Endodermal cell (in vitro differentiated cells): ENCODE data around the gene RPS6KA2. TPM values are rescaled to one million over a fixed set of nuclear protein-coding genes. Genes with fewer than 3 reads are reported as not detected.
"Not testable (repeated sequence)": the region's sequence is repeated elsewhere in the genome, so short reads cannot be mapped to it uniquely, and the experiment has no call there.

ENCODE experiments used
- DNase-seq: peaks from one replicate; pipeline ENCODE4 v3.0.0-alpha.2; 2017
- H3K27ac ChIP-seq: 2 replicates; pipeline ENCODE4 v1.5.1; 2013; ENCODE audit warnings: mild to moderate bottlenecking, low read depth, low read length, moderate library complexity
- H3K27me3 ChIP-seq: 2 replicates; pipeline ENCODE4 v1.6.1; 2013; ENCODE audit warnings: mild to moderate bottlenecking, low read length, moderate library complexity; ENCODE audit not compliant: insufficient read depth, control insufficient read depth, poor library complexity, severe bottlenecking
- H3K36me3 ChIP-seq: 2 replicates; pipeline ENCODE4 v1.7.0; 2013; ENCODE audit warnings: mild to moderate bottlenecking, low read length, moderate library complexity; ENCODE audit not compliant: control insufficient read depth, insufficient read depth
- H3K4me1 ChIP-seq: one replicate; pipeline ENCODE4 v1.7.0; 2013; ENCODE audit warnings: low read length; ENCODE audit not compliant: control insufficient read depth, insufficient read depth
- H3K4me3 ChIP-seq: 2 replicates; pipeline ENCODE4 v1.5.1; 2013; ENCODE audit warnings: mild to moderate bottlenecking, low read length, moderate library complexity
- H3K9ac ChIP-seq: 2 replicates; pipeline ENCODE4 v1.6.1; 2013; ENCODE audit warnings: mild to moderate bottlenecking, low read length, moderate library complexity; ENCODE audit not compliant: poor library complexity, severe bottlenecking; ENCODE audit errors: extremely low read depth
- H3K9me3 ChIP-seq: 2 replicates; pipeline ENCODE4 v1.6.1; 2013; ENCODE audit warnings: mild to moderate bottlenecking, low read length, moderate library complexity; ENCODE audit not compliant: control insufficient read depth
- H3K27ac Mint-ChIP-seq: 2 replicates; pipeline ENCODE4 v1.8.0; 2020; ENCODE audit warnings: mixed read lengths
- H3K27me3 Mint-ChIP-seq: 2 replicates; pipeline ENCODE4 v1.8.0; 2021; ENCODE audit warnings: mild to moderate bottlenecking, mixed read lengths; ENCODE audit not compliant: insufficient read depth
- H3K36me3 Mint-ChIP-seq: 2 replicates; pipeline ENCODE4 v1.8.0; 2020; ENCODE audit warnings: low read depth, mixed read lengths
- H3K4me1 Mint-ChIP-seq: 2 replicates; pipeline ENCODE4 v1.8.0; 2020; ENCODE audit warnings: mixed read lengths
- H3K4me3 Mint-ChIP-seq: 2 replicates; pipeline ENCODE4 v1.8.0; 2020; ENCODE audit warnings: mild to moderate bottlenecking, moderate library complexity, mixed read lengths
- H3K9me3 Mint-ChIP-seq: 2 replicates; pipeline ENCODE4 v1.8.0; 2020; ENCODE audit warnings: mild to moderate bottlenecking, mixed read lengths
- WGBS, 2 experiments: methylation state at CpG; one replicate each; pipeline versions ENCODE4 v1.1.5 to v1.1.7; 2013; ENCODE audit warnings: missing lambda C conversion rate in 2 of 2, mixed read lengths in 1 of 2; ENCODE audit not compliant: insufficient coverage in 1 of 2, insufficient read length in 1 of 2; 5-methylcytosine and 5-hydroxymethylcytosine counted together
- total RNA-seq, 2 donors: library from RNA; stranded (reverse); fragmentation: NEBNext Ultra II Directional in 1 of 2; extraction: Animal tissue kit (Norgen Biotek cat#: 25700) in 1 of 2; gene quantifications; 2 replicates in 1 of 2; 3 replicates in 1 of 2; pipeline ENCODE4 v1.2.1, GENCODE V29; 2021
- TF ChIP-seq, protein P1 (sequence below): fragments of 200-600 bp; sonication (generic); conservative IDR thresholded peaks from 2 replicates; pipeline ENCODE4 v1.5.0; 2021; ENCODE audit warnings: antibody characterized with exemption, mild to moderate bottlenecking

Gene RPS6KA2
- total RNA-seq, 2 donors from 2014 or later = 17.9 to 23.9 TPM

DNA sequence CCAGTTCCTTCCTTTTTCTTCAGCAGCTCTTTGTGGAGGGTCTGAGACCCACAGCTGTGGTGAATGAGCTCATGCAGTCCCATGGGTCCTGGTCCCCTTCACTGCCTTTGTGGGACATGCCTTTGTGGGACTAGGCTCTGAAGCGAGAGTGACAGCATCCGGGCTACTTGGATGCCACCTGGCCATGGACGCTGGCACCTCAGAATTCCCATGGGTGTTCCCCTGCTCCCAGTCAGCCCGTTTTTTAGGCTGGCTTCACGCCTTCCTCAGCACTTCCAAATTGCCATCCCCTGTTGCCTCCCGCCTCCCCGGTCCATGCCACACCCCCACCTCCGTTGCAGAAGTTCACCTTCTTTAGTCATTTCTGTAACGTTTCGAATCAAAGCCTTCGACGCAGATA lies 85.7 kb downstream of the RPS6KA2 start:
- TF ChIP-seq, protein P1, sequence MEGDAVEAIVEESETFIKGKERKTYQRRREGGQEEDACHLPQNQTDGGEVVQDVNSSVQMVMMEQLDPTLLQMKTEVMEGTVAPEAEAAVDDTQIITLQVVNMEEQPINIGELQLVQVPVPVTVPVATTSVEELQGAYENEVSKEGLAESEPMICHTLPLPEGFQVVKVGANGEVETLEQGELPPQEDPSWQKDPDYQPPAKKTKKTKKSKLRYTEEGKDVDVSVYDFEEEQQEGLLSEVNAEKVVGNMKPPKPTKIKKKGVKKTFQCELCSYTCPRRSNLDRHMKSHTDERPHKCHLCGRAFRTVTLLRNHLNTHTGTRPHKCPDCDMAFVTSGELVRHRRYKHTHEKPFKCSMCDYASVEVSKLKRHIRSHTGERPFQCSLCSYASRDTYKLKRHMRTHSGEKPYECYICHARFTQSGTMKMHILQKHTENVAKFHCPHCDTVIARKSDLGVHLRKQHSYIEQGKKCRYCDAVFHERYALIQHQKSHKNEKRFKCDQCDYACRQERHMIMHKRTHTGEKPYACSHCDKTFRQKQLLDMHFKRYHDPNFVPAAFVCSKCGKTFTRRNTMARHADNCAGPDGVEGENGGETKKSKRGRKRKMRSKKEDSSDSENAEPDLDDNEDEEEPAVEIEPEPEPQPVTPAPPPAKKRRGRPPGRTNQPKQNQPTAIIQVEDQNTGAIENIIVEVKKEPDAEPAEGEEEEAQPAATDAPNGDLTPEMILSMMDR = no peak
- no peaks in the 10 kb centered on the region for H3K27me3 ChIP-seq

DNA sequence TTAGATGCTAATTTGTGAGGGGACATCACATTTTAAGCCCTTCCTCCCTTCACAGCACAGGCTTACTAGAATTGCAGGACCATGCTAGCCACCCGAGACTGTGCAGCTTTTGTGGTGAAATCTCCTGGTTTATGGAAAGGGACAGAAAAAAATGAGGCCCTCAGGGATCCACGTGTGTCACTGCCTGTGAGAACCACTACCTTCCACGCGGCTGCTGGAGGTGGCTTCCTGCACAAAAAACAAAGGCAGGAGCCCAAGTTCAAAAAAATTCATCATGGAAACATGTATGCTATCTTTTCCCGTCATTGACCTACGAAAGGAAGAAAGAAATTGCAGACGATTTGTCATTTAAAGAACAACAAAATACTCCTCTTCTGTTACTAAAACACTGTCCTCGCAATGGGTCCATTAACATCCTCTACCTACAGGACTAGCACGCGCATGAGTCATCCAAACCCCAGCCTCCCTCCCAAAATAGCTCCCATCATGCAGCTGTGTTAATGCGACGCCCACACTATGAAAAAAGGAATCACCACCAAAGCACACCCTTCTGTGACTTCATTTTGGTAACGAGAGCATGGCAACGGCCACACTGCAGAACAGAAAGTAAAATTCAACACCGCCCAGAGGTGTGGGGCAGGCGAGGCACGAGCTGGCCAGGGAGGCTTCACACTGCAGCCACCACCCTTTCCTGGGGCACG lies 86.3 kb downstream of the RPS6KA2 start:
- H3K9me3 ChIP-seq = no peaks in the 10 kb centered on the region
- no peaks in the 10 kb centered on the region for H3K4me1 ChIP-seq
- peaks cover 22% of the 10 kb centered on the region for H3K4me1 Mint-ChIP-seq
- H3K4me3 ChIP-seq = no peak overlapping the region
- WGBS, 2 experiments = 85 to 91% methylated on average over 5 to 17 of the region's 18 CpGs
- H3K27me3 Mint-ChIP-seq = no peaks in the 10 kb centered on the region
- no peak overlapping the region for H3K9ac ChIP-seq
- no peaks in the 10 kb centered on the region for H3K36me3 ChIP-seq
- no peak for DNase-seq
- H3K27ac ChIP-seq = no peak overlapping the region
- no peak overlapping the region for H3K27ac Mint-ChIP-seq
- H3K4me3 Mint-ChIP-seq = no peak overlapping the region
- H3K36me3 Mint-ChIP-seq = peaks cover 18% of the 10 kb centered on the region
- H3K9me3 Mint-ChIP-seq = no peaks in the 10 kb centered on the region
- TF ChIP-seq, protein P1 = no peak
- no peaks in the 10 kb centered on the region for H3K27me3 ChIP-seq

More for the DNA sequence above, 85.7 kb downstream of the RPS6KA2 start:
- H3K27ac ChIP-seq = no peak overlapping the region
- no peak overlapping the region for H3K9ac ChIP-seq
- H3K4me3 ChIP-seq = no peak overlapping the region
- Mint-ChIP-seq H3K9me3 (no peaks in the 10 kb centered on the region), H3K27me3 (no peaks in the 10 kb centered on the region), H3K4me3 (no peak overlapping the region), H3K36me3 (peaks cover 16% of the 10 kb centered on the region), H3K4me1 (peaks cover 22% of the 10 kb centered on the region), H3K27ac (no peak overlapping the region)
- H3K9me3 ChIP-seq = no peaks in the 10 kb centered on the region
- no peaks in the 10 kb centered on the region for H3K36me3 ChIP-seq
- DNase-seq = no peak
- H3K4me1 ChIP-seq = no peaks in the 10 kb centered on the region
- 89 to 98% methylated on average over 10 to 12 of the region's 12 CpGs for WGBS, 2 experiments

DNA sequence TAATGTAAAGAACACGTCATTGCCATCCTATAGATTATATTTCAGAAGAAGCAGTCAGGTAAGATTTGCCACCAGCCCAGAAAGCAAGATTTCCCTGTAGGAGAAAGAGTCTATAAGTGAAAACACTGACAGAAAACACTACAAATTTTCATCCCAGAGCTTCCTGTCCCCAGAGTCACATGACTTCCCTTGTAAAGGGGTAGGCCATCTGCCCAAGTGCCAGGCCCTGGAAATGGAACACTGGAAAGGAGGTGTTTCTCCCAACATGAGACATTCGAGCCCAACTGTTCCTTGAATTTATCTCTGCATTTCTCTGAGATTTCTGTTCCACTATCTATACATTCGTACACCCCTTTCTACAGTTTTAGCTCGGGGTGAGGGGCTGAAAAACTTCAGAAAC lies 87.5 kb downstream of the RPS6KA2 start:
- H3K4me1 ChIP-seq = no peaks in the 10 kb centered on the region
- H3K27me3 Mint-ChIP-seq = no peaks in the 10 kb centered on the region
- no peak overlapping the region for H3K9ac ChIP-seq
- no peaks in the 10 kb centered on the region for H3K9me3 Mint-ChIP-seq
- no peak overlapping the region for H3K27ac Mint-ChIP-seq
- TF ChIP-seq, protein P1 = no peak
- H3K27me3 ChIP-seq = no peaks in the 10 kb centered on the region
- WGBS, 2 experiments = 76 to 89% methylated on average over 3 to 4 of the region's 4 CpGs
- H3K27ac ChIP-seq = no peak overlapping the region
- peaks cover 22% of the 10 kb centered on the region for H3K4me1 Mint-ChIP-seq
- H3K36me3 ChIP-seq = no peaks in the 10 kb centered on the region
- H3K4me3 ChIP-seq = no peak overlapping the region
- H3K36me3 Mint-ChIP-seq = peaks cover 27% of the 10 kb centered on the region
- no peak overlapping the region for H3K4me3 Mint-ChIP-seq
- no peaks in the 10 kb centered on the region for H3K9me3 ChIP-seq
- no peak for DNase-seq

DNA sequence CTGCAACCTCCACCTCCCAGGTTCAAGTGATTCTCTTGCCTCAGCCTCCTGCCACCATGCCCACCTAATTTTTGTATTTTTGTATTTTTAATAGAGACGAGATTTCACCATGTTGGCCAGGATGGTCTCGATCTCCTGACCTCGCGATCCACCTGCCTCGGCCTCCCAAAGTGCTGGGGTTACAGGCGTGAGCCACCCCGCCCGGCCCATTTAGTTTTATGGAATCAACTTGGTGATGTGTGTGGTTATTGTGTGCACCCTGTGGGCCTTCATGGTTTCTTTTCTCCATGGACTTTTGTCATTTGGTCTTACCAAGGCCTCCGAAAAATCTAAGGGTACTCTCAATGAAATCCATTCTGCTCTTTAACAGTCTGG lies 88.1 kb downstream of the RPS6KA2 start:
- not testable (repeated sequence) for DNase-seq, H3K27me3 Mint-ChIP-seq, H3K9me3 ChIP-seq, H3K9ac ChIP-seq, H3K4me1 ChIP-seq, H3K27ac ChIP-seq, H3K9me3 Mint-ChIP-seq, H3K4me3 ChIP-seq, H3K4me3 Mint-ChIP-seq, H3K36me3 ChIP-seq, H3K27me3 ChIP-seq, H3K27ac Mint-ChIP-seq
- Mint-ChIP-seq H3K4me1 (peaks cover 22% of the 10 kb centered on the region), H3K36me3 (peaks cover 31% of the 10 kb centered on the region)
- 88 to 93% methylated on average over 6 to 9 of the region's 9 CpGs for WGBS, 2 experiments
